GM18951 (cell line): ENCODE data around the gene SLC8A2.

Experiments used
- POLR2A ChIP-seq: IDR thresholded peaks from 4 replicates; pipeline ENCODE4 v1.6.1; 2011; ENCODE audit warnings: mild to moderate bottlenecking; ENCODE audit not compliant: insufficient read length, insufficient read depth; ENCODE audit errors: extremely low read depth
- in situ Hi-C: fragments of 300-500 bp; cut with MboI; formaldehyde crosslinking; loops from one replicate; pipeline ENCODE4 v1.12.0; 2022; ENCODE audit warnings: low sequenced_read_pairs, mixed read lengths, inconsistent platforms; ENCODE audit not compliant: unreplicated experiment

Gene SLC8A2

DNA sequence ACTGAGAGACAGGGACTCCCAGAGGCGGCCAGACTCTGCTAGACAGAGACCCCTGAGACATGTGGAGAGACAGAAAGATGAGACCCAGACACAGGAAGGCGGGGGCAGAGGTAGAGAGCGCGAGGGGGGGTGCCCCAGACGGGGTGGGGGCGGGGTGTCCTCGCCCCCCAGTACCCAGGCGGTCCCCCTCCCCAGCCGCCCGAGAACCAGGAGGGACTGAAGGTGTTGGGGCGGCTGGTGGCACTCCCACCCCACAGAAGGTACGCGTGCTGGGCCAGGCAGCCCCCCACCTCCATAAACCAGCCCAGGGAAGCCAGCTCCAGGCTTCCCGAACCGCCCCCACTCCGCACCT lies 336 bp downstream of the SLC8A2 start:
- no peak for TF ChIP-seq POLR2A
- in situ Hi-C loops, result no loop called here

DNA sequence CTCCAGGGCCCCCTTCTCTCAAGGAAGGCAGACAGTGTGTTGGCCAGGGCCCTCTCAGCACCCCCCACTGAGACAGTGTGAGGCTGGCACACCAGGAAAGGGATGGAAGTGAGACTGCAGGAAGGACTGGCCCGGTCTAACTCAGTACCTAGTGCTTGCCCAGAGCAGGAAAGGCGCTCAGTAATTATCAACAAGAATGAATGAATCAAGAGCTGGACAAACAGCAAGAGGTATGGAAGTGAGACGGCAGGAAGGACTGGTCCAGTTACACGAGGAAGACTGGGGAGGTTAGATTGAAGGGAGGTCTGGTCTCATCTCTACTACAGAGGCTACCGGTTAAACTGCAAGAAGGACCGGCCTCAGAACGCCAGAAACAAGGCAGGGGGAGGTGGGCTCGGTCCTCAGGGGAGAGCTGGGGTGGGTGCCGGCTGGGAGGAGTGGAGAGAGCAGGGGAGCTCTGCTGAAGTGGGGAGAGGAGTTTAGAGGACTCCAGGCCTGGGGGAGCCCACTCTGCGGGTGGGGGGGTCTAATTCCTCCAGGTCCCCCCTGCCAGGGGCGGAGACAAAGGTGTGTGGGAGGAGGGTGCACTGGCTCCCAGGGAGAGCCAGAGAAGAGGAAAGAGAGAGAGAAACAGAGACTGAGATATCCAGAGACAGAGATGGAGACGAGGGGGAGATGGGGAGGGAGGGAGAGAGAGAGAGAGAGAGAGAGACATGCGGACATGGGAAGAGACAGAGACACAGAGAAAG lies 1.1 kb downstream of the SLC8A2 start:
- no peak for TF ChIP-seq POLR2A
- in situ Hi-C loops, result no loop called here

GRCh38 chr19:47469719-47470118 lies 2.0 kb downstream of the SLC8A2 start:
- TF ChIP-seq POLR2A, result no peak

DNA sequence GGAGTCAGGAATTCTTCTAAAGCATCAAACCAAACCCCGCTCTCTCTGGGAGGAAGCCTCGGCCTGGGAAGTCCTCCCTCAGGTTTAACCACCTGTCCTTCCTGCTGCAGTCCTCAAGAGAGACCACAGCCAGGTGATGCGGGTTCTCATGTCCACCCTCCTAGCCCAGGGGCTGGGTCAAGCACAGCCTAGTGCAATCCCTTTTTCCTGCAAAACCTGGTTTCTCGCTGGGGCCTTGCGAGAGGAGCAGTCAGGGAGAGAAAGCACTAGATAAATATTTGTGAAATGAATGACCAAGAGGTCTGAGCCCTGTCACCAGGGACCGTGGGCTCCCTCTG lies 2.4 kb downstream of the SLC8A2 start:
- in situ Hi-C loops, result no loop called here
- TF ChIP-seq POLR2A, result no peak

More at GRCh38 chr19:47469719-47470118, 2.0 kb downstream of the SLC8A2 start:
- in situ Hi-C loops, result no loop called here

DNA sequence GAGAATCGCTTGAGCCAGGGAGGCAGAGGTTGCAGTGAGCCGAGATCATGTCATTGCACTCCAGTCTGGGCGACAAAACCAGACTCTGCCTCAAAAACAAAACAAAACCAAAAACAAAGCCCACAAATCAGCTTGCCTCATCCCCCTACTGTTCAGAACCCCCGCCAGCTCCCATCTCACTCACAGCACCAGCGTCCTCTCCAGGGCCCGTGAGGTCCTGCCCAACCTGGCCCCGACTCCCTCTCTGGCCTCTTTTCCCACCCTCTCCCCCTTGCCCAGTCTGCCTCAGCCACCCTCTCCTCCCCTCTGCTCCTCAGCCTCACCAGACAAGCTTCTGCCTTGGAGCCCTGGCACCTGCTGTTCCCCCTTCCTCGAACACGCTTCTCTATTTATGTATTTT lies 3.8 kb downstream of the SLC8A2 start:
- in situ Hi-C loops, result no loop called here
- no peak for TF ChIP-seq POLR2A

DNA sequence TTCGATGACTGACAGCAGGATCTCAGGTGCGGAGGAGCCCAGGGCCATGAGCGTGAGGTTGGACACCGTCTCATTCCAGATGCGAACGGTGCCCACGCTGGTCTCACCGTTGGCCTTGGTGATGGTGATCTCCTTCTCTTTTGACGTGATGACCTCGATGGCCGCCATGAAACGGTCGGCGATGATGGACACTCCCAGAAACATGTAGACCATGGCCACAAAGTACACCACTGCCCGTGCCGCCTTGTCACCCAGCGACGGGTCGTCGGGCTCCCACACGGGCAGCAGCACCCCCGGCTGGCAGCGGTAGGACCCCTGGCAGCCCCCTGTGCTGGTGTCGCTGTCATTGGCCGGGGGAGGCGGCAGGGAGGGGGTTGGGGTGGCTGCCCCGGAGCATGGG lies 5.7 kb downstream of the SLC8A2 start:
- in situ Hi-C loops, result no loop called here
- no peak for TF ChIP-seq POLR2A

DNA sequence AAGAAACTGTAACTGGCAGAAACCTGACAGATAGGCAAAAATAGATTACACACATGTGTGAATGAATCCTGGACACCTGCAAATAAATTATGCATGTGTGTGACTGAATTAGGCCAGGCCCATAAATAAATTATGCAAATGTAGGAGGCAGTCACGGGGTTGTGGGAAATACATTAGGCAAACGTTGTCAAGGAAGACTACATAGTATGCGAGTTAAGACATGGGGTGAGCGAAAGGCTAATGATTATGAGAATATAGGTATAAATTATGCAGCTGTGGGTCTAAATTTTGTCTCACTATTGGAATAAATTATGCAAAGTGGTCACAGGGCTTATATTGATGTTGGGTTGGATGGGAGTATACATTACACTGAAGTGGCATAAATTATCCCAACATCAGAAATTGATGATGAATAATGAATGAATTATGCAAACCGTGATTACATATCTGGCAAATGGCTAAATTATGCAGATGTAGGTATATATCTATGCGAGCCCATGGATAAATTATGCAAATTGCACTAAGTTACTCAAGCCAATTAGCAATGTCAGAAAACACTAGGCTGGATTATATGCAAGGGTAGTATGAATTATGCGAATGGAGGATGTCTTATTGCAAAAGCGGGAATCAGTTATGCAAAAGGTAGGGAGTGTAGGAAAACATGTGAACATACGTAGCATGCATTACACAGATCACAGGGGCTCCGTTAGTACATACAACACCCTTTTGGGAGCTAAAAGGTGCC lies 6.8 kb downstream of the SLC8A2 start:
- in situ Hi-C loops, result no loop called here
- no peak for TF ChIP-seq POLR2A

GRCh38 chr19:47461876-47462275 lies 9.8 kb downstream of the SLC8A2 start:
- in situ Hi-C loops, result no loop called here
- TF ChIP-seq POLR2A, result no peak

DNA sequence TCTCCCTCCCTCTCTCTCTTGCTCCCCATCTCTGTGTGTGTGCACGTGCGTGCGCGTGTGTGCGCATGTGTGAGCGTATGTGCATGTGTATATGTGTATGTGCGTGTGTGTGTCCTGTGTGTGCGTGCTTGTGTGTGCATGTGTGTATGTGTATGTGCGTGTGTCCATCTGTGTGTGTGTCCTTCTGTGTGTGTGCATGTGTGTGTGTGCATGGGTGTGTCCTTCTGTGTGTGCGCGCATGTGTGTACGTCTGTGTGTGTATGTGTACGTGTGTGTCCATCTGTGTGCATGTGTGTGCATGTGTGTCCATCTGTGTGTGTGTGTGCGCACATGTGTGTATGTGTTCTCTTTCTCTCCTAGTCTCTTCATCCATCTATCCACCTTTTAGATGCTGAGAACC lies 12.2 kb downstream of the SLC8A2 start:
- TF ChIP-seq POLR2A, result no peak
- in situ Hi-C loops, result no loop called here

- TF ChIP-seq POLR2A, result no peak
- in situ Hi-C loops, result no loop called here
Observed at GRCh38 chr19:47458672-47459071, 13.0 kb downstream of the SLC8A2 start.

DNA sequence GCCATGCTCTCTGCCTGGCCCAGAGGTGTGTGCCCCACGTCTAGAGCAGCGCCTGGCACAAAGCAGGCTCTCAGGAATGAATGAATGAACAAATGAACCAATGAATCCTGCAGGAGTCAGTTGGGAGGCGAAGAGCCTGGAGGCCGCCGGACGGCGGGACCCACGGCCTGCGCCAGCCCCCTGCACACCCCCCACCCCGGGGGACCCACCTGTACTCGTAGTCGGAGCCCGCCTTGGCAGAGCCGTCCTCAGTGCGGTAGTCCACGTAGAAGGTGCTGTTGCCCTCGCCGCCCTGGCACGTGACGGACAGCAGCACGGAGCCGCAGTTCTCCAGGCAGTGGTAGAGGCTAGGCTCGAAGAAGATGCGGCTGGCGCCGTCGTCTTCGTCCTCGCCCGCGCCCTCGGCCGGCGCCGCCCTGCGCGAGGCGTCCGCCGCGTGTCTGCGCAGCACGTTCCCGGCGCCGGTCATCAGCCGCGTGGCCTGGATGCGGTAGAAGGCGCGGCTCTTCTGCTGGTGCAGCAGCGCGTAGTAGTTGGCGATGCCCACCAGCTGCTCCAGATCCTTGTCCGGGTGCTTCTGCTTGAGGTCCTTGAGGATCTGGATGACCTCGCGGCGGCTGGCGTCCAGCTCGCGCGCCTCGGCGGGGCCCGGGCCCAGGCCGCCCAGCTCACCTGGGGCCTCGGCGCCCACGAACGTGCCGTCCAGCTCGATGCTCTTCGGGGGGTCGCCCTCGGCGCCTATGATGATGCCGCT lies 14.8 kb downstream of the SLC8A2 start:
- in situ Hi-C loops, result no loop called here

GRCh38 chr19:47450478-47450877 lies 21.2 kb downstream of the SLC8A2 start:
- in situ Hi-C loops, result no loop called here
- no peak for TF ChIP-seq POLR2A

More for the DNA sequence above, 14.8 kb downstream of the SLC8A2 start:
- TF ChIP-seq POLR2A, result no peak

DNA sequence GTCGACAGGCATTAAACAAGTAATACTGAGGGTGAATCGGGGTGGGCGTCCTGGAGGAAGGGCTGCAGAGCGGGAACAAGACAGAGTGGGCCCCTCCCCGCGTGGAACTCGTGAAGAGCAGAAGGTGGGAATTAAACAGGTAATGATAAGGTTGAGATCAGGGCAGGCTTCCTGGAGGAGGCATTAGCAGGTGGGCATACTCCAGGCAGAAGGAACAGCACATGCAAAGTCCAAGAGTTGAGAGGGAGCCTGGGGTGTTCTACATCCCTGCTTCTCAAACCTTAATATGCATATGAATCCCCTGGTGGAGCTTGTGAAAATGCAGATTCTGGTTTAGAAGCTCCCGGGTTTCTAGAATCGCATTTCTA lies 23.3 kb downstream of the SLC8A2 start:
- in situ Hi-C loops, result no loop called here
- no peak for TF ChIP-seq POLR2A
